HepG2 (cell line): ENCODE results near the gene TMEM41A. TPM values are rescaled to one million over a fixed set of nuclear protein-coding genes. Genes with fewer than 3 reads are reported as not detected.

Experiments
- ASH2L ChIP-seq: fragments of 300-600, 200-600 bp; sonication (generic); IDR thresholded peaks from 2 replicates; pipeline ENCODE4 v1.7.0; 2017; ENCODE audit warnings: low read depth, mild to moderate bottlenecking, moderate library complexity, mixed read lengths, low read length; ENCODE audit not compliant: insufficient read length
- CREBL2 ChIP-seq: sonication (generic); formaldehyde crosslinking; IDR thresholded peaks from 2 replicates; pipeline ENCODE4 v1.8.1; 2023; ENCODE audit warnings: missing genetic modification reagents, mild to moderate bottlenecking, borderline replicate concordance
- DZIP1 ChIP-seq: sonication (generic); formaldehyde crosslinking; IDR thresholded peaks from 2 replicates; pipeline ENCODE4 v1.5.0; 2020; ENCODE audit warnings: mild to moderate bottlenecking, missing genetic modification reagents
- PHF20 ChIP-seq: sonication (generic); formaldehyde crosslinking; IDR thresholded peaks from 2 replicates; pipeline ENCODE4 v1.5.0; 2020; ENCODE audit warnings: mild to moderate bottlenecking, missing genetic modification reagents
- TAF15 ChIP-seq: fragments of 200-400 bp; formaldehyde crosslinking; IDR thresholded peaks from one replicate; pipeline ENCODE4 v1.6.1; 2018; ENCODE audit warnings: mild to moderate bottlenecking, low read depth, low read length; ENCODE audit not compliant: poor library complexity, severe bottlenecking
- ZBTB46 ChIP-seq: sonication (generic); formaldehyde crosslinking; IDR thresholded peaks from 2 replicates; pipeline ENCODE4 v1.4.0; 2020; ENCODE audit warnings: mild to moderate bottlenecking, missing genetic modification reagents, borderline replicate concordance
- ZHX2 ChIP-seq, 2 experiments: sonication (generic) in 1 of 2; formaldehyde crosslinking in 1 of 2; IDR thresholded peaks; 2 replicates each; pipeline versions ENCODE4 v1.6.1 to v1.9.0; 2014 to 2022; ENCODE audit warnings: antibody characterized with exemption in 1 of 2, borderline replicate concordance in 1 of 2, inconsistent platforms in 1 of 2, low read depth in 1 of 2, missing genetic modification reagents in 1 of 2
- ZMAT3 ChIP-seq: sonication (generic); formaldehyde crosslinking; conservative IDR thresholded peaks from 2 replicates; pipeline ENCODE4 v1.7.0; 2021; ENCODE audit warnings: missing genetic modification reagents
- polyA plus RNA-seq, 8 experiments: library from polyadenylated mRNA; depleted of rRNA in 3 of 8; stranded (reverse) in 7 of 8; unstranded in 1 of 8; fragments of >200 nt; fragmentation: Illumina TruSeq in 4 of 8; extraction: Trizol in 4 of 8; gene quantifications; 2 replicates each; pipeline versions ENCODE4 v1.2.1 to v1.2.3, GENCODE V29; 2011 to 2016; ENCODE audit warnings: low read depth in 4 of 8, missing spikeins in 1 of 8, mixed read lengths in 1 of 8; ENCODE audit not compliant: insufficient read depth in 1 of 8
- total RNA-seq, 5 experiments: library from RNA; depleted of rRNA; stranded (reverse); fragments of >200 nt; fragmentation: Illumina TruSeq; extraction: Trizol; gene quantifications; 2 replicates each; pipeline ENCODE4 v1.2.3, GENCODE V29; 2016; ENCODE audit warnings: low read depth in 1 of 5
- TF ChIP-seq, protein P1 (sequence below): sonication (generic); formaldehyde crosslinking; IDR thresholded peaks from 2 replicates; pipeline ENCODE4 v1.4.0; 2020; ENCODE audit warnings: mild to moderate bottlenecking, missing genetic modification reagents

TMEM41A gene
- total and polyA plus RNA-seq, 2 of the 13 experiments (the other 11 are each of a cell fraction or from before 2014, with no cell fraction given), result 30.0 to 40.0 TPM

DNA sequence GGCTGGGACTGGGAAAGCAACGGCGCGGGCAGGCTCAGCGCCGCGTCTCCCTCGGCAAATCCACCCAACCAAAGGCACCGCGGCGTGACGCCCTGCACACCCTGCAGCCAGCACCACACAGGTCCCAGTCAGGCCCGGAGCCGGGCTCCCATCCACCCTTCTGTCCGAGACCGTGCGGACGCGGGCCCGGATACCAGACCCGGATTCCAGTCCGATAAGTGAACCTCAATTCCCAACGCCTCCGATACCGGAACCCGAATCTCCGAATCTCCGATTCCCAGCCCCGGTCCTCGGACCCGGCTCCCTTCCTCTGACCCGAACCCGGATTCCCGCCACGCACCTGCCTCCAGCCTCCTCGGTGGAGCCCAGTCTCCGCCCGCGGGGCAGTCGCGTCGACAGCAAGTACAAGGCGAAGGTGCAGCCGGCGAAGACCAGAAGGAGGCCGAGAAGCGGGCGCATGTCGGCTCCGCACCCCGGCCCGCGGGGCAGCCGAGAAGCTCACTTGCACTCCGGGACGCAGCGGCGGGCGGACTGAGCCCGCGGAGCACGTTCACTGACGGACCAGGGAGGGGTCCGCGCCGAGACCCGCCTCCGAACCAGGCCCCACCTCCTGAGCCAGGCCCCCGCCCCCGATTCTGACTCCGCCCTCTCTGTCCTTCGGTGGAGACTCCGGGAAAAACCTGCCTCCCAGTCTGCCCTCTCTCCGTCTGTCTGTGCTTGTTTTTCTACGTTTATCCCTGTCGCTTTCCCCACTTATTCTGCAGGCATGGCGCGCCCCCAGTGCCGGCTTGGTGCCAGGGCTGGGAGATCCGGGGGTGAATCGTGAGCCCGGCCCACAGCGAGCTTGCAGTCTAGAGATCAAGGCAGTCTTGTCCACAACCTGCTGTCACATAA is at the start of gene TMEM41A (continued):
- TF ChIP-seq PHF20 (CRISPR knock-in tag), result peak; percentile 93
- no peak for TF ChIP-seq ZHX2 (IDR thresholded peaks at IDR 0.05; ENCODE audit: low read depth)
- peak; percentile 65; the same call in 1 of the 2 replicates for TF ChIP-seq ZHX2 (CRISPR knock-in tag; IDR thresholded peaks at IDR 0.05; ENCODE audit: borderline replicate concordance)
- TF ChIP-seq ZBTB46, result no peak
- peak; percentile 95 for TF ChIP-seq TAF15
- TF ChIP-seq DZIP1 (CRISPR knock-in tag), result no peak
- TF ChIP-seq CREBL2 (CRISPR knock-in tag), result peak; percentile 80
- TF ChIP-seq, protein P1, sequence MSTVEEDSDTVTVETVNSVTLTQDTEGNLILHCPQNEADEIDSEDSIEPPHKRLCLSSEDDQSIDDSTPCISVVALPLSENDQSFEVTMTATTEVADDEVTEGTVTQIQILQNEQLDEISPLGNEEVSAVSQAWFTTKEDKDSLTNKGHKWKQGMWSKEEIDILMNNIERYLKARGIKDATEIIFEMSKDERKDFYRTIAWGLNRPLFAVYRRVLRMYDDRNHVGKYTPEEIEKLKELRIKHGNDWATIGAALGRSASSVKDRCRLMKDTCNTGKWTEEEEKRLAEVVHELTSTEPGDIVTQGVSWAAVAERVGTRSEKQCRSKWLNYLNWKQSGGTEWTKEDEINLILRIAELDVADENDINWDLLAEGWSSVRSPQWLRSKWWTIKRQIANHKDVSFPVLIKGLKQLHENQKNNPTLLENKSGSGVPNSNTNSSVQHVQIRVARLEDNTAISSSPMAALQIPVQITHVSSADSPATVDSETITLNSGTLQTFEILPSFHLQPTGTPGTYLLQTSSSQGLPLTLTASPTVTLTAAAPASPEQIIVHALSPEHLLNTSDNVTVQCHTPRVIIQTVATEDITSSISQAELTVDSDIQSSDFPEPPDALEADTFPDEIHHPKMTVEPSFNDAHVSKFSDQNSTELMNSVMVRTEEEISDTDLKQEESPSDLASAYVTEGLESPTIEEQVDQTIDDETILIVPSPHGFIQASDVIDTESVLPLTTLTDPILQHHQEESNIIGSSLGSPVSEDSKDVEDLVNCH (CRISPR knock-in tag), result no peak
- TF ChIP-seq ZMAT3 (CRISPR knock-in tag), result peak; percentile 48; the same call in 1 of the 2 replicates
- peak; percentile 94 for TF ChIP-seq ASH2L
